ENCODE results near the gene RELN. TPM values are rescaled to one million over a fixed set of nuclear protein-coding genes. Genes with fewer than 3 reads are reported as not detected.

The RELN gene
- total RNA-seq, 1 donor from 2014 or later: not detected

- no peaks in the 10 kb centered on the region for H3K27me3 Mint-ChIP-seq
- CTCF ChIA-PET: no interaction called here
Observed at GRCh38 chr7:104017001-104017400, 27.5 kb upstream of the RELN start.

GRCh38 chr7:104012835-104013234 is 23.4 kb upstream of the RELN start:
- ATAC-seq (ENCODE audit: low read depth) (no peak), DNase-seq (no peak)
- H3K27ac Mint-ChIP-seq: no peak overlapping the region
- no peaks in the 10 kb centered on the region for H3K4me1 Mint-ChIP-seq
- ChIA-PET CTCF (no interaction called here), POLR2A (no interaction called here)
- intact Hi-C loops (cut with micrococcal nuclease): no loop called here
- no peaks in the 10 kb centered on the region for H3K27me3 Mint-ChIP-seq
- H3K9me3 Mint-ChIP-seq: no peaks in the 10 kb centered on the region
- TF ChIP-seq CTCF (IDR thresholded peaks at IDR 0.05): no peak
- H3K4me3 Mint-ChIP-seq: no peak overlapping the region
- no peaks in the 10 kb centered on the region for H3K36me3 Mint-ChIP-seq (ENCODE audit: low read depth)

More at GRCh38 chr7:104017001-104017400, 27.5 kb upstream of the RELN start:
- H3K9me3 Mint-ChIP-seq: no peaks in the 10 kb centered on the region
- no peaks in the 10 kb centered on the region for H3K36me3 Mint-ChIP-seq (ENCODE audit: low read depth)
- no peak overlapping the region for H3K27ac Mint-ChIP-seq
- ATAC-seq (ENCODE audit: low read depth) (no peak), DNase-seq (no peak)
- intact Hi-C loops (cut with micrococcal nuclease): no loop called here
- no peaks in the 10 kb centered on the region for H3K4me1 Mint-ChIP-seq
- TF ChIP-seq CTCF (IDR thresholded peaks at IDR 0.05): no peak
- POLR2A ChIA-PET: no interaction called here
- H3K4me3 Mint-ChIP-seq: no peak overlapping the region

- POLR2A ChIA-PET: no interaction called here
- TF ChIP-seq CTCF (IDR thresholded peaks at IDR 0.05): no peak
- no peak for DNase-seq
- Mint-ChIP-seq H3K27me3 (no peaks in the 10 kb centered on the region), H3K9me3 (no peaks in the 10 kb centered on the region), H3K36me3 (ENCODE audit: low read depth) (no peaks in the 10 kb centered on the region), H3K27ac (no peak overlapping the region), H3K4me3 (no peak overlapping the region), H3K4me1 (no peaks in the 10 kb centered on the region)
- intact Hi-C loops (cut with micrococcal nuclease): no loop called here
- ATAC-seq (ENCODE audit: low read depth): no peak
- CTCF ChIA-PET: no interaction called here
Observed at GRCh38 chr7:104011829-104012228, 22.4 kb upstream of the RELN start.

- DNase-seq (no peak), ATAC-seq (ENCODE audit: low read depth) (no peak)
- TF ChIP-seq CTCF (IDR thresholded peaks at IDR 0.05): no peak
- Mint-ChIP-seq H3K4me3 (no peak overlapping the region), H3K27me3 (no peaks in the 10 kb centered on the region), H3K4me1 (no peaks in the 10 kb centered on the region), H3K27ac (no peak overlapping the region), H3K36me3 (ENCODE audit: low read depth) (no peaks in the 10 kb centered on the region), H3K9me3 (no peaks in the 10 kb centered on the region)
- CTCF ChIA-PET: no interaction called here
- intact Hi-C loops (cut with micrococcal nuclease): no loop called here
- POLR2A ChIA-PET: no interaction called here
Observed at GRCh38 chr7:104010052-104010909, 20.8 kb upstream of the RELN start.

GRCh38 chr7:104008107-104008506 is 18.6 kb upstream of the RELN start:
- no peaks in the 10 kb centered on the region for H3K36me3 Mint-ChIP-seq (ENCODE audit: low read depth)
- no peaks in the 10 kb centered on the region for H3K4me1 Mint-ChIP-seq
- CTCF ChIA-PET: no interaction called here
- H3K9me3 Mint-ChIP-seq: no peaks in the 10 kb centered on the region
- no peak for ATAC-seq (ENCODE audit: low read depth)
- H3K4me3 Mint-ChIP-seq: no peak overlapping the region
- H3K27me3 Mint-ChIP-seq: no peaks in the 10 kb centered on the region
- no peak for TF ChIP-seq CTCF (IDR thresholded peaks at IDR 0.05)
- intact Hi-C loops (cut with micrococcal nuclease): no loop called here
- no peak for DNase-seq
- H3K27ac Mint-ChIP-seq: no peak overlapping the region
- POLR2A ChIA-PET: no interaction called here

Measured in activated B cell treated with CpG ODN at 0.5 μM for 24 hours (primary cell).